HG02870 (cell line): ENCODE data around the gene PTPRG.
"Not testable (repeated sequence)": the region's sequence is repeated elsewhere in the genome, so short reads cannot be mapped to it uniquely, and the experiment has no call there.

ENCODE experiments used
- ATAC-seq: cut with Tn5 transposase; IDR thresholded peaks from one replicate; pipeline ENCODE4 v1.9.1; 2021; ENCODE audit warnings: mild to moderate bottlenecking, moderate library complexity; ENCODE audit not compliant: unreplicated experiment

Gene PTPRG

DNA sequence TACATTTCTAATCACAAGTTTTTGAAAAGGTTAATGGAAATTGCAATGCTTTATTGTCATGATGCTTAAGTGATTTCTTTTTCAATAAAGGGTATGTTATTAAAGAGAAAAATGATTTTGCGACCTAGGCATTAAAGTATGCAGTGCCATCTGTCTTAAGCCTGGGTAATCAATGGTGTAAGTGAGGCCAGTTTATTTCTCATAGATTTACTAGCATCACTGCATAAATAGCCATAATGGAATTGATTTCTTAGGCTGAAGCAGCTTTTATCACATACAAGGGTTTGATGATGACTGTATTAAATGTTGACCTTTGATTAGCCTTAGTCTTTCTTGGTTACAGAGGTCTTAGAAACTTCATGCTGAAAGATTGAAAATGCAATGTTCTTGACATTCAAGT lies 464.5 kb downstream of the PTPRG start:
- no peak for ATAC-seq

GRCh38 chr3:62027241-62027640 lies 465.9 kb downstream of the PTPRG start:
- ATAC-seq, result no peak

DNA sequence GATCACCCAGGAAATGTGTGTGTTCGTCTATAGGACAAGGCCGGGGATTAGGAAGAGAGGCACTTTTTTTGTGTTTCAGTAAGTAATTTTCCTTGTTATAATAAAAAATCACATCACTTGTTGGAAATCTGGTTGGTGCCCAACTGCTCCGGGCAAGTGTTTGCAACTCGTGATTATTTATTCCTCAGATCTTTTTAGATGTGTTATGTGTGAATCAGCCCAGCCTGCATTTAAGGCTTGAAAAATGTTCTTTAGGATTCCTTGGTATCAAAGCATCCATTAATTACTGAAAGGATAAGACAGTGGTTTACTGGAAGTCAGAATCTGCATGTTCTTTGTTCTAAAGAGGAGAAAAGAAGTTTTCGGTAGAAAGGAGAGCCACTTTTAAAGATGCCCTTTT lies 466.4 kb downstream of the PTPRG start:
- no peak for ATAC-seq

DNA sequence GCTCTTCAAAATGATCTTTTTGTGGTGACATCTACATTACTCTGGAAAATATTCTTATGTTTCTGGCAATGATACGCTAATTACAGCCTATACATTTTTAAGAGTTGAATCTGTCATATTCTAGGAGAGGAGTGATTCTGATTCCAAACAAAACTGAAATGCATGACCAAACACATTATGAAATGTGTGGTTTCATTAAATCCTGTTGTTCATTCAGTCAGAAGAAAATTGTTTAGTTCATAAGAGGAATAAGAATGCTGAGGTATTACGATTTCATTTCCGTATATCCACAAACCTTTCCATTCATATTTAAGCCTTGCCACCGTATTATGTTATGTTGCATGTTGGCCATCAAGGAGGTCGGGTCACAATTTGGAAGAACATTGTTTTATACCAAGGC lies 466.9 kb downstream of the PTPRG start:
- no peak for ATAC-seq

- ATAC-seq, result no peak
Measured at GRCh38 chr3:62032738-62033137, 471.4 kb downstream of the PTPRG start.

- no peak for ATAC-seq
Measured at GRCh38 chr3:62035402-62036057, 474.2 kb downstream of the PTPRG start.

GRCh38 chr3:62036726-62037125 lies 475.4 kb downstream of the PTPRG start:
- no peak for ATAC-seq

GRCh38 chr3:62038798-62039197 lies 477.4 kb downstream of the PTPRG start:
- not testable (repeated sequence) for ATAC-seq

DNA sequence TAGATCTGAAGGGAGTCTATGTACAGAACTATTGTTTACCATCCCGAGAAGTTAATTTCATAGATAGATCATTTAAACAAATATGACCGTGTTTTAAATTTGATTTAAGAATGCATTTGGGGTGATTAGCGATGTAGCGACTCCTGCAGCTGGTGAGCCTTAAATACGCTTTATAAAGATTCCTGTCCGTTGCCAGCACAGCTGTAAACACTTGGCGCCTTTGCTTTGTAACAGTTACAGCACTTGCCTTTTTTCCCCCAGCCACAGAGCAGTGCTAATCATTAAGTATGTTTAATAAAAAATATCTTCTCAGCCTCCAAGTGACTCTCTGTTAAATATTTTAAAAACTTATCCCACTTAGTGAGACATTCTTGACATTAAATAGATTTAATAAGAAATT lies 478.2 kb downstream of the PTPRG start:
- no peak for ATAC-seq

DNA sequence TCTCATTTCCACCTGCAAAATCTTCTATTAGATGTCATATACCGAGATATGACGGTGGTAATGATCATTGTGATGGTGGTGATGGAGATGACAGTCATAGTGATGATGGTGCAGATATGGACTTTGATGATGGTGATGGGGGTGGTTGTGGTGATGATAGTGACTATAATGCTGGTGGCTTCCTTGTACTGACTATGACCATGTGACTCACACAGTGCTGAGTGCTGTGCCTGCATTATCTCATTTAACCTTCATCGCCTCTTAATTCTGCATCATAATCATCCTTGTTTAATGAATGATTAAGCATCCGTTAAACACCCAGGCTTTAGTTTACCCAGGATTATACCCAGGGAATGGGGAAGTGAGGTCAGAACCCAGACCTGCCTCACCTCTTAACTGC lies 480.3 kb downstream of the PTPRG start:
- ATAC-seq, result no peak

- no peak for ATAC-seq
Measured at GRCh38 chr3:62044874-62045411, 483.6 kb downstream of the PTPRG start.

- ATAC-seq, result no peak
Measured at GRCh38 chr3:62046326-62046725, 485.0 kb downstream of the PTPRG start.

DNA sequence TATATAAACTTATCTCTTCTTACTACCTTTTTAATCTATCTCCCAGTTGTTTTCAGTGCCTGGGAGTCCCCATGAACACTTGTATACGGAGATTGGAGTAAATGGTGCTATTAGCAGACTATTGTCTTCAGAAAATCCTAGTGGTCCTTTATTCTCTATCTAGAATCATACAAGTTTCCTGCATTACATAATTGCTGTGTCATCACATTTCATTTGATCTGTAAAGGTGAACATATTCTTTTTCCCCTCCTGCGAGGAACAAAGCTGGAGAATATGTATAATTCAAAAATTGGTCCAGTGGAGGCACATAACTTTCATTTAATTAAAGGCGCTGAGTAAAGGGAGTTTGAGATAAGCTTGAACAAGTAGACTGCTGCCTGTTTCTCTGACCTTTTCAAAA lies 487.2 kb downstream of the PTPRG start:
- no peak for ATAC-seq

DNA sequence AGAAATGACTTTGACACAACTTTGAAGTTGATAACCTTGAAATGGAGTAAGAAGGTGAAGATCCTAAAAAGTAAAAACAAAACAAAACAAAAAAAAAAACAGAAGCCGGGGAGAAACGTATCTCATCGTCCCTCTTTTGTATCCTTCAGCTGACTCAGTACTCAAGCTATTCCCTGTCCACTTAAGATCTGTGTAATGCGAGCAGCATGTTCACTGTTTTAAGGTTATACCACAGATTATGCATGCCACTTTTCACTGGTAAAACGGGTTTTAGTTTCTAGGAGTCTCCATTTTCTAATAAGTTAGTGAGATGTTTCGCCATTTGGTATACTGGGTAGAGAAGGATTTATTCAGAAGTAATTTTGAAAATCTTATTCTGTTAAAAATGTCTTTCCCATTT lies 487.7 kb downstream of the PTPRG start:
- no peak for ATAC-seq

DNA sequence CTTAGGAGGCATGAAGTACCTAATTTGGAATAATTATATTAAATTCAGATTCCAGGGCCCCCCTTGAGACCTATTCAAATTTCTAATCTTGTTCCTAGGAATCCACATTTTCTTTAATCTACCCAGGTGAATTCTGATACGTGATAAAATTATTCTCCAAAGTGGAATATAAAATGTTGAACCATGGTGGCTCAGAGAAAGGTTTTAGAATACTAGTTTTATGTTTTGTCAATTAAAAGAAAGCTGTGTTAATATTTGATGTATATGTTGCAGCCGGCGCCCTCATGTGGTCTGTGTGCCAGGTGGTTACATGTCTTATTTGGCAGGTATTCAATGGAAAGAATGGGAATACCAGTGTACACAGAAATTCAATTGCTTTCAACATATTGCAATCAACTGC lies 490.1 kb downstream of the PTPRG start:
- ATAC-seq, result no peak

DNA sequence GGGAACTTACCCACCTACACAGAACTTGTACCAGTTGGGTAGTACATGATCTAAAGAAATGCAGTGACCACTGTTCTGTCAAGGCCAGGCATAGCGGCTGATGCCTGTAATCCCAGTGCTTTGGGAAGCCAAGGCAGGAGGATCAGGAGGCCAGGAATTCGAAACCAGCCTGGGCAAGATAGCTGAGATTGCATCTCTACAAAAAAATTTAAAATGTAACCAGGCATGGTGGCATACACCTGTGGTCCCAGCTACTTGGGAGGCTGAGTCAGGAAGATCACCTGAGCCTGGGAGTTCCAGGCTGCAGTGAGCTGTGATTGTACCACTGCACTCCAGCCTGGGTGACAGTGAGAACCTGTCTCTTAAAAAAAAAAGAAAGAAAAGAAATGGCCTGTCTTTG lies 491.0 kb downstream of the PTPRG start:
- ATAC-seq, result no peak

DNA sequence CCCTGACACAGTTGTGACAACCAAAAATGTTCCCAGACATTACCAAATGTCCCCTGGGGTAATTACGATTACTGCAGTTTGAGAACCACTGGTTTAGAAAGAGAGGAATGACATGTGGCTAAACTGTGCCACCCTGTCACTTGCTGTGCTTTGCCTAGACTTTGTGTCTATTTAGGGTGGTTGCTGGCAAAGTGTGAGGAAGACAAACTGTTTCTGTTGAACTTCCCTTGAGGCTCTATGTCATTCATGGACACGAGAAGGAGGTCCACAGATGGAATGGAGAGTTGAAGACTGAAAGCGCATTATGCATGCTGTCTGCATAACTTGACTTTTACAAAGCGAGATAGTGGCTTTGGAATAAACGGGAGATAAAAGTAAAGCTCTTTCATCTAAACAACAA lies 495.3 kb downstream of the PTPRG start:
- no peak for ATAC-seq

- no peak for ATAC-seq
Measured at GRCh38 chr3:62057339-62058047, 496.1 kb downstream of the PTPRG start.

GRCh38 chr3:62065985-62066693 lies 504.8 kb downstream of the PTPRG start:
- no peak for ATAC-seq

DNA sequence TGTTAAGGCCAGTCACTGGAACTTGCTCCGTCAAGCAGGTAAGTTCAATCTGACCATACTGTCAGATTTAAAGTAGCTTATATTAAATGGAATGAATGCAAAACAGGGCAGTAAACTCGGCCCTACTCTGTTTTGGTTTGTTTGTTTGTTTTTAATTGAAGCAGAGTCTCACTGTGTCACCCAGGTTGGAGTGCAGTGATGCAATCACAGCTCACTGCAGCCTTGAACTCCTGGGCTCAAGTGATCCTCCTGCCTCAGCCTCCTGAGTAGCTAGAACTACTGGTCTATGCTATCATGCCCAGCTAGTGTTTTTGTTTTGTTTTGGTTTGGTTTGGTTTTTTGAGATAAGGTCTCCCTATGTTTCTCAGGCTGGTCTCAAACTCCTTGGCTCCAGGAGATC lies 507.0 kb downstream of the PTPRG start:
- no peak for ATAC-seq

DNA sequence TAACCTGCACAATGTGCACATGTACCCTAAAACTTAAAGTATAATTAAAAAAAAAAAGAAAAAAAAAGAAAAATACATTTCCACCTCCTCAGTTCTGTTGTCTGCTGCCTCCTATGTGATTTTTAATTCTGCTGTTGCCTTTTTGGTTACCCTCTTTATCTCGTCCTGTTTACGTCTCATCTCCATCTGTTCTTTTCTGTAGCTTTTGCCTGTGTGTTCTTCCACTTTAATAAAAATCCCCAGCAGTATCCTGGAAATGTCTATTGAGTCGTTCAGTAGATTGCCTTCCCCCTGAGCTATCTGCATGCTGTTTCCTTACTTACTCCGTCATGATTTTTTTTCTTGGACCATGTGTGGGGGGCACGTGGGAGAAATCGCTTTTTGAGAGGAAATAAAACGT lies 509.5 kb downstream of the PTPRG start:
- no peak for ATAC-seq

GRCh38 chr3:62073038-62073437 lies 511.7 kb downstream of the PTPRG start:
- ATAC-seq, result no peak
